Measurements from ENCODE around the gene RUBCNL. TPM values are rescaled to one million over a fixed set of nuclear protein-coding genes. Genes with fewer than 3 reads are reported as not detected.
A peak's percentile ranks its signal among the peaks of the same experiment; 100 is the strongest.

Gene RUBCNL
- total RNA-seq, 2 experiments from 2014 or later = 0.36 to 0.74 TPM

GRCh38 chr13:46310066-46310465 is 77.0 kb downstream of the RUBCNL start:
- intact Hi-C loops (cut with micrococcal nuclease) = no loop called here
- TF ChIP-seq CTCF (IDR thresholded peaks at IDR 0.05) = no peak
- H3K36me3 Mint-ChIP-seq (ENCODE audit: low read depth) = peaks cover 38% of the 10 kb centered on the region
- ChIA-PET CTCF (interaction anchor here (0.9 to 3.3 kb wide), 2 partner anchors 11 to 16 kb away, joined by 3 to 15 read pairs; no protein-coding TSS in a partner anchor), POLR2A (interaction anchor here (1.3 to 1.4 kb wide), 2 partner anchors 11 to 14 kb away, joined by 4 read pairs; no protein-coding TSS in a partner anchor)
- DNase-seq (no peak), ATAC-seq (no peak)
- H3K4me3 Mint-ChIP-seq = no peak overlapping the region
- no peaks in the 10 kb centered on the region for H3K27me3 Mint-ChIP-seq
- H3K4me1 Mint-ChIP-seq (ENCODE audit: low read depth) = peaks cover 20% of the 10 kb centered on the region
- H3K27ac Mint-ChIP-seq = no peak overlapping the region
- H3K9me3 Mint-ChIP-seq = no peaks in the 10 kb centered on the region

GRCh38 chr13:46307554-46307953 is 79.5 kb downstream of the RUBCNL start:
- CTCF ChIA-PET = no interaction called here
- intact Hi-C loops (cut with micrococcal nuclease) = no loop called here
- Mint-ChIP-seq H3K27ac (no peak overlapping the region), H3K36me3 (ENCODE audit: low read depth) (peaks cover 27% of the 10 kb centered on the region), H3K27me3 (no peaks in the 10 kb centered on the region), H3K9me3 (peaks cover 4% of the 10 kb centered on the region), H3K4me1 (ENCODE audit: low read depth) (peaks cover 26% of the 10 kb centered on the region), H3K4me3 (no peak overlapping the region)
- TF ChIP-seq CTCF (IDR thresholded peaks at IDR 0.05) = no peak
- ATAC-seq (no peak), DNase-seq (no peak)
- POLR2A ChIA-PET = no interaction called here

- Mint-ChIP-seq H3K4me1 (ENCODE audit: low read depth) (peaks cover 19% of the 10 kb centered on the region), H3K4me3 (no peak overlapping the region), H3K36me3 (ENCODE audit: low read depth) (peaks cover 10% of the 10 kb centered on the region), H3K27me3 (no peaks in the 10 kb centered on the region), H3K27ac (peak overlapping the region; percentile 53), H3K9me3 (peaks cover 13% of the 10 kb centered on the region)
- DNase-seq (no peak), ATAC-seq (no peak)
- no peak for TF ChIP-seq CTCF (IDR thresholded peaks at IDR 0.05)
- ChIA-PET POLR2A (interaction anchor here (0.6 to 1.2 kb wide), 5 partner anchors 9 to 990 kb away, joined by 3 to 6 read pairs (median 4); no protein-coding TSS in a partner anchor), CTCF (interaction anchor here (1.2 to 2.9 kb wide), 3 partner anchors 9 to 17 kb away, joined by 3 to 10 read pairs (median 3); no protein-coding TSS in a partner anchor)
- intact Hi-C loops (cut with micrococcal nuclease) = no loop called here
Observed at GRCh38 chr13:46304546-46304945, 82.5 kb downstream of the RUBCNL start.

- ATAC-seq (peak; percentile 81), DNase-seq (no peak)
- POLR2A ChIA-PET = interaction anchor here (0.9 to 1.2 kb wide), 2 partner anchors 8 to 12 kb away, joined by 4 to 6 read pairs; no protein-coding TSS in a partner anchor
- Mint-ChIP-seq H3K27ac (peak overlapping the region; percentile 57), H3K4me3 (peak overlapping the region; percentile 34), H3K27me3 (no peaks in the 10 kb centered on the region), H3K4me1 (ENCODE audit: low read depth) (peaks cover 21% of the 10 kb centered on the region), H3K36me3 (ENCODE audit: low read depth) (peaks cover 10% of the 10 kb centered on the region), H3K9me3 (peaks cover 17% of the 10 kb centered on the region)
- CTCF ChIA-PET = interaction anchor here (2.9 kb wide), 1 partner anchor 18 kb away, joined by 10 read pairs; no protein-coding TSS in a partner anchor
- no peak for TF ChIP-seq CTCF (IDR thresholded peaks at IDR 0.05)
- intact Hi-C loops (cut with micrococcal nuclease) = no loop called here
Observed at GRCh38 chr13:46303742-46304385, 83.2 kb downstream of the RUBCNL start.

GRCh38 chr13:46297361-46297811 is 89.7 kb downstream of the RUBCNL start:
- H3K27ac Mint-ChIP-seq = peak overlapping the region; percentile 94
- ATAC-seq (no peak), DNase-seq (no peak)
- peaks cover 43% of the 10 kb centered on the region for H3K4me1 Mint-ChIP-seq (ENCODE audit: low read depth)
- ChIA-PET POLR2A (interaction anchor here (0.5 to 1.5 kb wide), 3 partner anchors 23 to 525 kb away, joined by 3 to 5 read pairs (median 4); no protein-coding TSS in a partner anchor), CTCF (interaction anchor here (1.2 to 2.8 kb wide), 4 partner anchors 8 to 127 kb away, joined by 3 to 18 read pairs (median 4); no protein-coding TSS in a partner anchor)
- intact Hi-C loops (cut with micrococcal nuclease) = loop anchor here (5.0 kb wide), 1 partner anchor 130 kb away; no protein-coding TSS in a partner anchor
- H3K9me3 Mint-ChIP-seq = peaks cover 18% of the 10 kb centered on the region
- TF ChIP-seq CTCF (IDR thresholded peaks at IDR 0.05) = no peak
- H3K36me3 Mint-ChIP-seq (ENCODE audit: low read depth) = peaks cover 22% of the 10 kb centered on the region
- H3K27me3 Mint-ChIP-seq = no peaks in the 10 kb centered on the region
- no peak overlapping the region for H3K4me3 Mint-ChIP-seq
